H1 (cell line): Measurements from ENCODE around the gene FAM184B.

ENCODE experiments used
- ATF2 ChIP-seq: IDR thresholded peaks from 2 replicates; pipeline ENCODE4 v1.6.1; 2012; ENCODE audit warnings: low read length, inconsistent platforms
- CEBPB ChIP-seq: IDR thresholded peaks from 2 replicates; pipeline ENCODE4 v1.6.1; 2012; ENCODE audit warnings: low read depth, low read length
- CHD1 ChIP-seq: IDR thresholded peaks from 2 replicates; pipeline ENCODE4 v1.6.1; 2012; ENCODE audit warnings: low read depth, low read length, improper control_type of control experiment
- CREB1 ChIP-seq: IDR thresholded peaks from 2 replicates; pipeline ENCODE4 v1.6.1; 2012; ENCODE audit warnings: inconsistent platforms
- CTCF ChIP-seq, 3 experiments: IDR thresholded peaks; 1 replicate in 2 of 3; 2 replicates in 1 of 3; pipeline versions ENCODE4 v1.5.1 to v1.6.1; 2011; ENCODE audit warnings: low read length in 3 of 3, mild to moderate bottlenecking in 3 of 3, inconsistent platforms in 2 of 3, low read depth in 1 of 3, moderate library complexity in 1 of 3; ENCODE audit not compliant: insufficient read depth in 1 of 3; ENCODE audit errors: control extremely low read depth in 1 of 3
- MAX ChIP-seq: IDR thresholded peaks from 2 replicates; pipeline ENCODE4 v1.6.1; 2012; ENCODE audit warnings: inconsistent platforms
- POLR2A ChIP-seq, 2 experiments: IDR thresholded peaks; 1 replicate in 1 of 2; 2 replicates in 1 of 2; pipeline ENCODE4 v1.6.1; 2011; ENCODE audit warnings: low read depth in 2 of 2, low read length in 2 of 2, mild to moderate bottlenecking in 2 of 2; ENCODE audit errors: control extremely low read depth in 1 of 2
- RXRA ChIP-seq: IDR thresholded peaks from 2 replicates; pipeline ENCODE4 v1.6.1; 2011; ENCODE audit warnings: low read depth, mild to moderate bottlenecking, low read length, moderate library complexity; ENCODE audit not compliant: insufficient read depth
- USF2 ChIP-seq: IDR thresholded peaks from 2 replicates; pipeline ENCODE4 v1.6.1; 2011; ENCODE audit warnings: low read length, improper control_type of control experiment

GRCh38 chr4:17662694-17663093 is 118.7 kb downstream of the FAM184B start:
- TF ChIP-seq CREB1, result no peak
- no peak for TF ChIP-seq ATF2
- TF ChIP-seq POLR2A (IDR thresholded peaks at IDR 0.05; ENCODE audit: control extremely low read depth in 1 of 2, low read depth in 2 of 2, low read length in 2 of 2), result no peak
- TF ChIP-seq CTCF (IDR thresholded peaks at IDR 0.05; ENCODE audit: control extremely low read depth in 1 of 3, insufficient read depth in 1 of 3, low read depth in 1 of 3, low read length in 3 of 3), result no peak
- TF ChIP-seq CEBPB, result no peak
- TF ChIP-seq USF2, result no peak
- no peak for TF ChIP-seq RXRA
- no peak for TF ChIP-seq CHD1
- TF ChIP-seq MAX, result no peak
